ENCODE results near the gene SLC37A3.
"Not testable (repeated sequence)": the region's sequence is repeated elsewhere in the genome, so short reads cannot be mapped to it uniquely, and the experiment has no call there.

The SLC37A3 gene

GRCh38 chr7:140342727-140343514 lies 55.4 kb downstream of the SLC37A3 start:
- DNase-seq, result no peak

- not testable (repeated sequence) for DNase-seq
Measured at GRCh38 chr7:140338959-140339358, 59.4 kb downstream of the SLC37A3 start.

- no peak for DNase-seq
Measured at GRCh38 chr7:140334341-140335057, 63.8 kb downstream of the SLC37A3 start.

- no peak for DNase-seq
Measured at GRCh38 chr7:140333686-140334085, 64.6 kb downstream of the SLC37A3 start.

GRCh38 chr7:140333223-140333622 lies 65.1 kb downstream of the SLC37A3 start:
- DNase-seq, result no peak

GRCh38 chr7:140330595-140330994 lies 67.7 kb downstream of the SLC37A3 start:
- no peak for DNase-seq

GRCh38 chr7:140330128-140330527 lies 68.2 kb downstream of the SLC37A3 start:
- no peak for DNase-seq

- DNase-seq, result no peak
Measured at GRCh38 chr7:140327261-140327661, 71.1 kb downstream of the SLC37A3 start.

- peak; percentile 37 for DNase-seq
Measured at GRCh38 chr7:140326116-140326928, 72.0 kb downstream of the SLC37A3 start.

GRCh38 chr7:140325600-140325999 lies 72.7 kb downstream of the SLC37A3 start:
- DNase-seq, result no peak

- DNase-seq, result no peak
Measured at GRCh38 chr7:140324714-140325113, 73.6 kb downstream of the SLC37A3 start.

- DNase-seq, result no peak
Measured at GRCh38 chr7:140322759-140323158, 75.6 kb downstream of the SLC37A3 start.

- DNase-seq, result not testable (repeated sequence)
Measured at GRCh38 chr7:140320078-140320477, 78.3 kb downstream of the SLC37A3 start.

GRCh38 chr7:140317999-140318398 lies 80.3 kb downstream of the SLC37A3 start:
- no peak for DNase-seq

GRCh38 chr7:140317597-140317996 lies 80.7 kb downstream of the SLC37A3 start:
- no peak for DNase-seq

GRCh38 chr7:140316165-140316661 lies 82.1 kb downstream of the SLC37A3 start:
- DNase-seq, result no peak

- DNase-seq, result no peak
Measured at GRCh38 chr7:140315498-140316164, 82.7 kb downstream of the SLC37A3 start.

- no peak for DNase-seq
Measured at GRCh38 chr7:140314573-140315480, 83.5 kb downstream of the SLC37A3 start.

GRCh38 chr7:140312141-140312846 lies 86.0 kb downstream of the SLC37A3 start:
- DNase-seq, result no peak

- not testable (repeated sequence) for DNase-seq
Measured at GRCh38 chr7:140311128-140311527, 87.2 kb downstream of the SLC37A3 start.

Data from activated effector memory CD4-positive, alpha-beta T cell treated with Interleukin-2 at 50 U/mL for 16 hours (primary cell).